Renal pelvis (tissue), 4 donors: ENCODE results near the gene DYRK1B. TPM values are rescaled to one million over a fixed set of nuclear protein-coding genes. Genes with fewer than 3 reads are reported as not detected.

ENCODE experiments used
- DNase-seq: peaks from one replicate; pipeline ENCODE4 v3.0.0-alpha.2; 2013
- polyA plus RNA-seq, 3 donors: library from polyadenylated mRNA; unstranded; fragments of 120-200 nt; gene quantifications; one replicate each; pipeline ENCODE4 v1.2.1, GENCODE V29; 2013; ENCODE audit not compliant: insufficient read length in 3 of 3

Gene DYRK1B
- polyA plus RNA-seq, 3 donors: 35.4 to 38.1 (median 35.9) TPM

- no peak for DNase-seq
Measured at GRCh38 chr19:39867133-39867532, 33.2 kb upstream of the DYRK1B start.

- no peak for DNase-seq
Measured at GRCh38 chr19:39865953-39866352, 32.0 kb upstream of the DYRK1B start.

- DNase-seq: no peak
Measured at GRCh38 chr19:39865186-39865585, 31.2 kb upstream of the DYRK1B start.

- DNase-seq: no peak
Measured at GRCh38 chr19:39864118-39864517, 30.2 kb upstream of the DYRK1B start.

GRCh38 chr19:39858541-39858940 is 24.6 kb upstream of the DYRK1B start:
- no peak for DNase-seq

GRCh38 chr19:39852882-39853281 is 18.9 kb upstream of the DYRK1B start:
- no peak for DNase-seq

GRCh38 chr19:39850892-39851291 is 16.9 kb upstream of the DYRK1B start:
- DNase-seq: no peak

GRCh38 chr19:39848392-39848791 is 14.4 kb upstream of the DYRK1B start:
- no peak for DNase-seq

GRCh38 chr19:39847525-39847924 is 13.6 kb upstream of the DYRK1B start:
- no peak for DNase-seq

GRCh38 chr19:39846678-39847486 is 12.9 kb upstream of the DYRK1B start:
- no peak for DNase-seq

GRCh38 chr19:39845933-39846677 is 12.1 kb upstream of the DYRK1B start, which contains the start of gene FBL:
Gene FBL (minus strand): TSS chr19:39846379. CDS start chr19:39846300, 79 bp downstream.
- DNase-seq: peak; percentile 92

- DNase-seq: peak; percentile 26
Measured at GRCh38 chr19:39845584-39845932, 11.6 kb upstream of the DYRK1B start.

- DNase-seq: no peak
Measured at GRCh38 chr19:39845172-39845571, 11.2 kb upstream of the DYRK1B start.

- DNase-seq: peak; percentile 43
Measured at GRCh38 chr19:39843919-39844793, 10.2 kb upstream of the DYRK1B start.

GRCh38 chr19:39842693-39843435 is 8.9 kb upstream of the DYRK1B start:
- no peak for DNase-seq

- DNase-seq: no peak
Measured at GRCh38 chr19:39841041-39841440, 7.1 kb upstream of the DYRK1B start.

GRCh38 chr19:39840492-39840891 is 6.5 kb upstream of the DYRK1B start:
- DNase-seq: no peak

GRCh38 chr19:39839678-39840327 is 5.8 kb upstream of the DYRK1B start:
- DNase-seq: no peak

- no peak for DNase-seq
Measured at GRCh38 chr19:39838569-39838968, 4.6 kb upstream of the DYRK1B start.

GRCh38 chr19:39837978-39838377 is 4.0 kb upstream of the DYRK1B start:
- no peak for DNase-seq

- no peak for DNase-seq
Measured at GRCh38 chr19:39834287-39834841, 402 bp upstream of the DYRK1B start.
